ENCODE data around the gene MYL6.

Gene MYL6

GRCh38 chr12:56163533-56164344 is 5.6 kb downstream of the MYL6 start:
- no peak overlapping the region for H3K4ac ChIP-seq (ENCODE audit: low read length)
- H2BK15ac ChIP-seq (ENCODE audit: low read length): no peak overlapping the region
- peaks cover 3% of the 10 kb centered on the region for H3K79me1 ChIP-seq (ENCODE audit: low read depth, low read length)
- H3K18ac ChIP-seq (ENCODE audit: low read length): no peak overlapping the region
- no peak overlapping the region for H3K27ac ChIP-seq (replicated peaks; ENCODE audit: low read length)
- H3K36me3 ChIP-seq (replicated peaks in 1 of 2; ENCODE audit: control insufficient read depth in 2 of 2, insufficient read depth in 2 of 2, low read length in 2 of 2): peaks cover 49 to 95% of the 10 kb centered on the region in 2 donors
- H2BK5ac ChIP-seq (ENCODE audit: low read length): no peak overlapping the region
- no peak overlapping the region for H3K4me3 ChIP-seq (ENCODE audit: low read length in 2 of 2)
- H2AK5ac ChIP-seq (ENCODE audit: low read depth, low read length): no peak overlapping the region
- no peak overlapping the region for H2AFZ ChIP-seq (ENCODE audit: low read length)
- no peak overlapping the region for H2BK120ac ChIP-seq (ENCODE audit: low read depth, low read length)
- no peak overlapping the region for H3K4me2 ChIP-seq (ENCODE audit: insufficient read depth, low read length, poor library complexity, severe bottlenecking)
- no peak overlapping the region for H3K14ac ChIP-seq (ENCODE audit: low read length)
- H3K9ac ChIP-seq (ENCODE audit: low read depth, low read length, poor library complexity): no peak overlapping the region
- H3K4me1 ChIP-seq (ENCODE audit: control insufficient read depth in 2 of 2, insufficient read depth in 1 of 2, low read depth in 1 of 2, low read length in 2 of 2): peaks cover 25 to 37% of the 10 kb centered on the region in 2 donors
- no peak for DNase-seq (ENCODE audit: low spot score)
- no peaks in the 10 kb centered on the region for H3K27me3 ChIP-seq (ENCODE audit: control insufficient read depth in 3 of 3, insufficient read depth in 3 of 3, low read depth in 1 of 3, low read length in 3 of 3)
- H4K8ac ChIP-seq (ENCODE audit: low read depth, low read length): no peak overlapping the region
- H3K23ac ChIP-seq (ENCODE audit: low read depth, low read length, poor library complexity): no peak overlapping the region
- H4K91ac ChIP-seq (ENCODE audit: low read depth, low read length, poor library complexity): no peak overlapping the region
- H3K9me3 ChIP-seq (replicated peaks in 1 of 2; ENCODE audit: control insufficient read depth in 2 of 2, insufficient read depth in 1 of 2, low read depth in 1 of 2, low read length in 2 of 2): no peaks in the 10 kb centered on the region
- WGBS, 2 donors (ENCODE audit: extremely low coverage in 2 of 2, insufficient read length in 2 of 2, insufficient replicate concordance in 1 of 2): no CpG with 5 or more reads among the region's 11 CpGs
- no peak overlapping the region for H2BK12ac ChIP-seq (ENCODE audit: low read length)

- H3K9ac ChIP-seq (ENCODE audit: low read depth, low read length, poor library complexity): no peak overlapping the region
- peaks cover 25 to 36% of the 10 kb centered on the region in 2 donors for H3K4me1 ChIP-seq (ENCODE audit: control insufficient read depth in 2 of 2, insufficient read depth in 1 of 2, low read depth in 1 of 2, low read length in 2 of 2)
- no peaks in the 10 kb centered on the region for H3K9me3 ChIP-seq (replicated peaks in 1 of 2; ENCODE audit: control insufficient read depth in 2 of 2, insufficient read depth in 1 of 2, low read depth in 1 of 2, low read length in 2 of 2)
- no peak overlapping the region for H2BK5ac ChIP-seq (ENCODE audit: low read length)
- no peak overlapping the region for H3K4me3 ChIP-seq (ENCODE audit: low read length in 2 of 2)
- no peak overlapping the region for H4K8ac ChIP-seq (ENCODE audit: low read depth, low read length)
- H2AFZ ChIP-seq (ENCODE audit: low read length): no peak overlapping the region
- H3K4me2 ChIP-seq (ENCODE audit: insufficient read depth, low read length, poor library complexity, severe bottlenecking): no peak overlapping the region
- H3K14ac ChIP-seq (ENCODE audit: low read length): no peak overlapping the region
- H3K36me3 ChIP-seq (replicated peaks in 1 of 2; ENCODE audit: control insufficient read depth in 2 of 2, insufficient read depth in 2 of 2, low read length in 2 of 2): peaks cover 51 to 98% of the 10 kb centered on the region in 2 donors
- no peak overlapping the region for H2BK15ac ChIP-seq (ENCODE audit: low read length)
- H3K23ac ChIP-seq (ENCODE audit: low read depth, low read length, poor library complexity): no peak overlapping the region
- no peak overlapping the region for H2BK12ac ChIP-seq (ENCODE audit: low read length)
- H4K91ac ChIP-seq (ENCODE audit: low read depth, low read length, poor library complexity): no peak overlapping the region
- H3K79me1 ChIP-seq (ENCODE audit: low read depth, low read length): peaks cover 3% of the 10 kb centered on the region
- H3K4ac ChIP-seq (ENCODE audit: low read length): no peak overlapping the region
- H2BK120ac ChIP-seq (ENCODE audit: low read depth, low read length): no peak overlapping the region
- no peak overlapping the region for H2AK5ac ChIP-seq (ENCODE audit: low read depth, low read length)
- no peak overlapping the region for H3K27ac ChIP-seq (replicated peaks; ENCODE audit: low read length)
- no CpG with 5 or more reads among the region's 17 CpGs for WGBS, 2 donors (ENCODE audit: extremely low coverage in 2 of 2, insufficient read length in 2 of 2, insufficient replicate concordance in 1 of 2)
- DNase-seq (ENCODE audit: low spot score): no peak
- H3K27me3 ChIP-seq (ENCODE audit: control insufficient read depth in 3 of 3, insufficient read depth in 3 of 3, low read depth in 1 of 3, low read length in 3 of 3): no peaks in the 10 kb centered on the region
- H3K18ac ChIP-seq (ENCODE audit: low read length): no peak overlapping the region
These were observed 6.2 kb downstream of the MYL6 start for GRCh38 chr12:56164345-56164729.

DNA sequence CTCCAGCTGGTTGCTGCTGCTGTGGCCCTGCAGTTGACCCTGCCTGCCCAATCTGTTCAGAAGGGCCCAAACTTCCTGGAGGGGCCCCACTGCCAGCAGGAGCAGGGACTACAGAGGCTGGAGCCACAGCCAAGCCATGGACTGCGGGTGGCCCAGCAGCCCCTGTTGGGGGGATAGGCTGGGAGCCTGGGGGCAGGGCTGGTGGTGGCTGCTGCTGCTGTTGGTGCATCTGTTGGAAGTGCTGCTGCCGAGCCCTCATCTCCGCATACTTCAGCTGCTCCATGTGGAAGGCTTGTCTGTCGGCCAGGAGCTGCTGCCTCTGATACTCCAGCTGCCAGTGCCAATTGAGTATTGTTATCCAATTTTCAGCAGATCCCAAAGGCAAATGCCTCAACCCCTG is 7.2 kb downstream of the MYL6 start:
- Histone ChIP-seq H3K36me3 (replicated peaks in 1 of 2; ENCODE audit: control insufficient read depth in 2 of 2, insufficient read depth in 2 of 2, low read length in 2 of 2) (peaks cover 57 to 98% of the 10 kb centered on the region in 2 donors), H3K9ac (ENCODE audit: low read depth, low read length, poor library complexity) (peak overlapping the region; percentile 12), H3K27ac (replicated peaks; ENCODE audit: low read length) (no peak overlapping the region), H3K23ac (ENCODE audit: low read depth, low read length, poor library complexity) (peak overlapping the region; percentile 47), H3K4me3 (ENCODE audit: low read length in 2 of 2) (no peak overlapping the region), H3K4me1 (ENCODE audit: control insufficient read depth in 2 of 2, insufficient read depth in 1 of 2, low read depth in 1 of 2, low read length in 2 of 2) (peaks cover 14 to 26% of the 10 kb centered on the region in 2 donors), H3K9me3 (replicated peaks in 1 of 2; ENCODE audit: control insufficient read depth in 2 of 2, insufficient read depth in 1 of 2, low read depth in 1 of 2, low read length in 2 of 2) (no peaks in the 10 kb centered on the region), H3K4ac (ENCODE audit: low read length) (no peak overlapping the region), H2BK5ac (ENCODE audit: low read length) (no peak overlapping the region), H3K79me1 (ENCODE audit: low read depth, low read length) (peaks cover 3% of the 10 kb centered on the region), H3K4me2 (ENCODE audit: insufficient read depth, low read length, poor library complexity, severe bottlenecking) (no peak overlapping the region), H2AFZ (ENCODE audit: low read length) (no peak overlapping the region), H2BK12ac (ENCODE audit: low read length) (no peak overlapping the region), H2BK15ac (ENCODE audit: low read length) (no peak overlapping the region), H4K8ac (ENCODE audit: low read depth, low read length) (peak overlapping the region; percentile 9), H3K14ac (ENCODE audit: low read length) (no peak overlapping the region), H2BK120ac (ENCODE audit: low read depth, low read length) (no peak overlapping the region), H4K91ac (ENCODE audit: low read depth, low read length, poor library complexity) (no peak overlapping the region), H2AK5ac (ENCODE audit: low read depth, low read length) (no peak overlapping the region), H3K18ac (ENCODE audit: low read length) (no peak overlapping the region), H3K27me3 (ENCODE audit: control insufficient read depth in 3 of 3, insufficient read depth in 3 of 3, low read depth in 1 of 3, low read length in 3 of 3) (no peaks in the 10 kb centered on the region)
- no peak for DNase-seq (ENCODE audit: low spot score)
- WGBS, 2 donors (ENCODE audit: extremely low coverage in 2 of 2, insufficient read length in 2 of 2, insufficient replicate concordance in 1 of 2): no CpG with 5 or more reads among the region's 4 CpGs

DNA sequence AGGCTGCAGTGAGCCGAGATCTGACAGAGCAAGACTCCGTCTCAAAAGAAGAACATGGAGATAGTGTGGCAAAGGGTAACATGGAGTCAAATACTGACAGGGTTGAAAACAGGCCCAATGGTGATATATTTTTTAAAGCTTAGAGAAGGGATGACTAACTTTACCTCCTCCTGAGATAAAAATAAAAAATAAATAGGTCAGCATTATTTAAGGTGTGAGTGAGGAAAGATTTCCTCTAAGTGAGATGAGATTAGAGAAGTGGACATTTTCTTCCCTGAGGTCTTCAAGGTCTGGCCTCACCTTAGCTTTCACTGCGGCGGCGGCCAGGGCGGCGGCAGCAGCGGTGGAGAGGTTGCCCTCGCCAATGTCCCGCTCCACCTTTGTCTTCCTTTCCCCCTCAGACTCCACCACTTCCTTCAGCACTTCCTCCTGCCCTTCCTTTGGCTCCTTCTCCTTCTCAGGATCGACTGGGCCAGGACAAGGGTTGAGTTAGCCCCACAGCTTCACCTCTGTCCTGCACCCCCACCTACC is 11.1 kb downstream of the MYL6 start:
- no peak overlapping the region for H2BK12ac ChIP-seq (ENCODE audit: low read length)
- H3K14ac ChIP-seq (ENCODE audit: low read length): no peak overlapping the region
- no peak overlapping the region for H2BK15ac ChIP-seq (ENCODE audit: low read length)
- H4K8ac ChIP-seq (ENCODE audit: low read depth, low read length): no peak overlapping the region
- DNase-seq (ENCODE audit: low spot score): no peak
- no peak overlapping the region for H4K91ac ChIP-seq (ENCODE audit: low read depth, low read length, poor library complexity)
- H2AK5ac ChIP-seq (ENCODE audit: low read depth, low read length): no peak overlapping the region
- no peak overlapping the region for H3K18ac ChIP-seq (ENCODE audit: low read length)
- H2BK5ac ChIP-seq (ENCODE audit: low read length): no peak overlapping the region
- no peak overlapping the region for H3K4ac ChIP-seq (ENCODE audit: low read length)
- H3K4me2 ChIP-seq (ENCODE audit: insufficient read depth, low read length, poor library complexity, severe bottlenecking): no peak overlapping the region
- H3K23ac ChIP-seq (ENCODE audit: low read depth, low read length, poor library complexity): no peak overlapping the region
- peaks cover 64 to 98% of the 10 kb centered on the region in 2 donors for H3K36me3 ChIP-seq (replicated peaks in 1 of 2; ENCODE audit: control insufficient read depth in 2 of 2, insufficient read depth in 2 of 2, low read length in 2 of 2)
- peak overlapping the region in 1 of 2 donors; percentile 27 for H3K4me3 ChIP-seq (ENCODE audit: low read length in 2 of 2)
- H3K9ac ChIP-seq (ENCODE audit: low read depth, low read length, poor library complexity): no peak overlapping the region
- no peaks in the 10 kb centered on the region for H3K4me1 ChIP-seq (ENCODE audit: control insufficient read depth in 2 of 2, insufficient read depth in 1 of 2, low read depth in 1 of 2, low read length in 2 of 2)
- WGBS, 2 donors (ENCODE audit: extremely low coverage in 2 of 2, insufficient read length in 2 of 2, insufficient replicate concordance in 1 of 2): no CpG with 5 or more reads among the region's 11 CpGs
- H3K9me3 ChIP-seq (replicated peaks in 1 of 2; ENCODE audit: control insufficient read depth in 2 of 2, insufficient read depth in 1 of 2, low read depth in 1 of 2, low read length in 2 of 2): no peaks in the 10 kb centered on the region
- peaks cover 3% of the 10 kb centered on the region for H3K79me1 ChIP-seq (ENCODE audit: low read depth, low read length)
- no peak overlapping the region for H2AFZ ChIP-seq (ENCODE audit: low read length)
- H2BK120ac ChIP-seq (ENCODE audit: low read depth, low read length): no peak overlapping the region
- H3K27me3 ChIP-seq (ENCODE audit: control insufficient read depth in 3 of 3, insufficient read depth in 3 of 3, low read depth in 1 of 3, low read length in 3 of 3): no peaks in the 10 kb centered on the region
- H3K27ac ChIP-seq (replicated peaks; ENCODE audit: low read length): no peak overlapping the region

Data from neuronal stem cell (in vitro differentiated cells).